NCI-H146 treated with DMSO at 0.1 percent for 48 hours (cell line): ENCODE data around the gene SAMD11.

Experiments used
- DNase-seq: peaks from one replicate; lab custom pipeline; 2025; ENCODE audit not compliant: unreplicated experiment; lab: John Stamatoyannopoulos, UW

SAMD11 gene

GRCh38 chr1:916173-917075 lies 7.3 kb upstream of the SAMD11 start:
- DNase-seq, result no peak

- no peak for DNase-seq
Measured at GRCh38 chr1:917076-917459, 6.7 kb upstream of the SAMD11 start.

DNA sequence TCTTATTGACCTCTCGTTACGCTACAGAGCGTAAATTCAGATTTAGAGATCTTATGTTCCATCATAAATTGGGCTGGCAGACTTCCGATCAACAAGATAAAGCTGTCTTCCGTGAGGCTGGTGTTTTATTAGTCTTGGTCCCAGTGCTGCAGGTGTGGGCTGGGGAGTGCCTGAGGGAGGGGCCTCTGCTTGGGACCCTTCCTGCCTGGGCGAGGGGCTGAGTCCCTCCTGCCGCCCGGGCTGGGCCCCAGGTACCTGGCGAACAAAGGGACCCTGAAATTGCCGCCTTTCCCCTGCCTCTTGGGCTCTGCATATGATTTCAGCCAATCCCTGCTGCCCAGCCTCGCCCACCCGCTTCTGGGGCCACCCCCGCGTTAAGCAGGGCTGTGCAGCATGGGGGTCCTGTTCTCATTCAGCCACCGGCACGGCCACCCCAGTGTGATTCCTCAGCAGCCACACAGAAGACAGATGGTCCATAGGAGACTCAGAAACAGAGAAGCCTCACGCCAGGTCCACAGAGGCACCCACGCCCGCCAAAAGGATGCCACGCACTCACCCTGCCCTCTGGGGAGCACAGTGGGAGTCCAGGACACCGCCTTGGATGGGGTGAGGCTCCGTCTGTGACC lies 6.1 kb upstream of the SAMD11 start:
- no peak for DNase-seq

DNA sequence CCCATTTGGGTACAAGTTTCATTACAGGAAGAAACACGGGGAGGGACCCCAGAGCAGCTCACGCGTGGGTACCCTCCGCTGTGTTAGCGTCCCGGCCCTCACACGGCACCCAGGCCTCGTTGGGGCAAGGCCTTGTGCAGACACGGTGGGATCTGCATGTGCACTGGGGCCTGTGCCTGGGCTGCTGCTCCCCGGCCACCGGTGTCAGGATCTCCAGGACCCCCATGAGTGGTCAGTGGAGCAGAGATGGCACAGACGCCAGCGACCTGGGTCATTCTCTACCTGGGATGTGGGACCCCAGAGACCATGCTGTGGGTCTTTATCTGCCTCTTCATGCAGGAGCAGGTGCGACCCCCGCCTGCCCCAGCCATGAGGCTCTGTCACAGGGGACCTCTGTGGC lies 5.4 kb upstream of the SAMD11 start:
- no peak for DNase-seq

- DNase-seq, result no peak
Measured at GRCh38 chr1:918843-919242, 4.9 kb upstream of the SAMD11 start.

DNA sequence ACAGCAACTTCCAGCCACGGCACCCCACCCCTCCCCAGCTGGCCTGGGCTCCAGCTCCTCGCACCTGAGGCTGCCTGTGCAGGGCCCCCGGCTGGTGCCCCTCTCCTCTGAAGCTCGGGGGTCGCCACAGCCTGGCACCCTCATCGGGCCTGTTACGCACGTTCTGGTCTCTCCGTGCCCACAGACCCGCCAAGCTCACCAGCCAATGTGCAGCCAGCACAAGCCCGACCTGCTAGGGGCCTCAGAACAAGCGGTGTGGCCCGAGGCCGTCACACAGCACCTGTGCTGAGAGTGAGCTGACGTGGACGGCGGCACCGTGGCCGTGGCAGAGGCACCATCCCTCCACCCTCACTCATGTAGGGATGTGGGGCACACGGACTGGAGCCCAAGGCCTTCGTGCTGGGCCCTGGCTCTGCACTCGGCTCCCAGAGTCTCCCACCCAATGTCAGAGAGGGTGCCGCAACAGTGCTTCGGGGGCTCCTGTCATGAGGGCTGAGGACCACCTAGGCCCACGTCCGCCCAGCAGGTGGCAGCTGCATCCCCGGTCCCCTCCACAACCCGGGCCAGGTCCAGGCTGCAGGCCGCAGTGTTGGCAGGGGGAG lies 4.4 kb upstream of the SAMD11 start:
- DNase-seq, result no peak

DNA sequence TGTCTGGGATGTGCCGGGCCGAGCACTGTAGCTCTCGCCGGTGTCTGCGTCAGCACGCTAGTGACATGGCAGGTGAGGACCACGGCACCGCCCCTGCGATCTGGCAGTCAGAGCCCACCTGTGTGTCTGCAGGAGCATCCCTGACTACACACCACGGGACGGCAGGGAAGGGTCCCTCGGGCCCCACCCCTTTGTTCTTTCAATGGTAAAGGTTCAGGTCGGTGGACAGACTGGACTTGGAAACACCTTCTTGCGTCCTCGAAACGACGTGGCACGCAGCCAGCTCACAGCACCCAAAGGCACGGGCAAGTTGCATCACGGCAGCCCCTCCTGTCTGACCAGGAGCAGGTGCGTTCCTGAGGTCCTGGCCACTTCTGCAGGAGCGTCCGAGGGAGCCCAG lies 3.7 kb upstream of the SAMD11 start:
- DNase-seq, result no peak

DNA sequence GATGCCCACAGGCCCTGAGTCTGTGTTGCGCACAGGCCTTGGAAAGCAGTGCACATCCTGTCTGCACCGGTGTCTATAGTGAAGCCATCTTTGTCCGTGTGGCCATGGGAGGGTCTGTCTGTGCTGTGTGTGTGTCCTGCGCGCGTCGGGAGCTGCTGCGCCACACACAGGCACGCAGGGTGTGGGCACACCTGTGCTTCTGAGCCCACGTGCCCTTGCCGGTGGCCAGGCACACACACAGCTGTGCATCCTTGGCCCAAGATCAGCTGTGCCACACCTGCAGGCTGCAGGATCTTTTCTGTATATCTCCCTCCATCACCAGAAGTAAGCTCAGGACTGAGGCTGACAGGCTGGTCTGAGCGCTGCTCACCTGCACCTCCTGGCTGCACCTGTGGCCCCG lies 3.2 kb upstream of the SAMD11 start:
- no peak for DNase-seq

DNA sequence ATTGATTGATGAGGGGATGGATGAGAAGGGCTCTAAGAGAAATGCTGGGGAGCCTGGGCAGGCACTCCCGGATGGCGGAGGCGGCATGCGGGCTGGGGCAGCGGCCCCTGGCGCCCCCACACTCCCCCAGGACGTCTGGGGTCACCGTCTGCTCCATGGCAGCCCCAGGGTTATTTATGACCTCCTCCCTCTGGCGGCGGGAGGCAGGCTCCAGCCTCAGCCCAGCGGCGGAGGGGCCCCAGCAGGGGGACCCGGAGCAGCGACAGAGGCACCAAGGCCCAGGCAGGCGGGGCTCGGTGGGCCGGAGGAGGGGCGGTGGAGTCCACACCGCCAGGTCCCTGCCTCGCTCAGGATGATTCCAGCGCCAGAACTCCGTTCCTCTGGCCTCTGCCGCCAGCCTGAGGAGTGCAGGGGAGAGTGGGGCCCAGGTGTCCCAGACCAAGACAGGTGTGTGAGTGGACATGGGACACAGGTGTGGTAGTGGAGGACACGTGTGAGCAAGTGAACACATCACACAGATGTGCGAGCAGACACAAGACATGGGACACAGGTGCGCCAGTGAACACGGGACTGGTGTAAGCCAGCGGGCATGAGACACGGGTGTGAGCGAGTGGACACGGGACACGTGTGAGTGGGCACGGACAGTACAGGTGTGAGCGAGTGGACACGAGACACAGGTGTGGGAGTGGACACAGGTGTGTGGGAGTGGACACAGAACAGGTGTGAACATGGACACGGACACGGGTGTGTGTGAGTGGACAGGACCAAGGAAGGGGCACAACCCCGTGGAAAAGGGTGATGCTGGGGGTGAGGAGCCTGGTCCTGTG lies 2.5 kb upstream of the SAMD11 start:
- DNase-seq, result peak; percentile 18

GRCh38 chr1:923991-924655 lies 400 bp downstream of the SAMD11 start:
- no peak for DNase-seq

DNA sequence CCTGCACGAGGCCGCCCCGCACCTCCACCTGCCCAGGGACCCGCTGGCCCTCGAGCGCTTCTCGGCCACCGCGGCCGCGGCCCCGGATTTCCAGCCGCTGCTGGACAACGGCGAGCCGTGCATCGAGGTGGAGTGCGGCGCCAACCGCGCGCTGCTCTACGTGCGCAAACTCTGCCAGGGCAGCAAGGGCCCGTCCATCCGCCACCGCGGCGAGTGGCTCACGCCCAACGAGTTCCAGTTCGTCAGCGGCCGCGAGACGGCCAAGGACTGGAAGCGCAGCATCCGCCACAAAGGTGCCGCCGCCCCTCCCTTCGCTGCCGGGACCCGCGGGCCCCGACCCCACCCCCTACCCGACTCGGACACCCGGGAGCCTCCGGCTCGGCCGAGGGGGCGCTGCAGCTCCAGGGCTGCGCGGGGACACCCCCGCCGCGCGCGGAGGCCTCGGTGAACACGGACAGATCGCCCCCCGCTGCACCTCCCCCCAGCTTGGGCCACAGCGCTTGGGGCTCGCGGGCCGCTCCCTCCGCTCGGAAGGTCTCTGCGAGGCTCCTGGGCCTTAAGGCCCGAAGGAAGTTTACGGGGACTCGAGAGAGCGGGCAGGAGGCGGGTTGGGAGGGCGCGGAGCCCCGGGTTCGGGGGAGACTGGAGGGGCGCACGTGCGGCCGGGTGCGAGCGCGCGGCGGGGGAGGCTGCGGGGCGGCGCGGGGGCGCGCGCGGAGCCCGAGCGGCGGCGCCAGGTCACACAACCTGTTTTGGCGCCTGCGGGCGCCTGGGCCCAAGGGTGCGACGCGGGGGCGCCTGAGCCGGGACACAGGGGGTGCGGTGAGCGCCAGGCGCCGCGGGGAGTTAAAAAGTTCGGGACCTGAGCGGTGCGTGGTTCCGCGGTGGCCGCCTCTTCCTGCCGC lies 1.2 kb downstream of the SAMD11 start:
- no peak for DNase-seq

- no peak for DNase-seq
Measured at GRCh38 chr1:925561-926421, 2.1 kb downstream of the SAMD11 start.

GRCh38 chr1:927234-927633 lies 3.5 kb downstream of the SAMD11 start:
- DNase-seq, result no peak

GRCh38 chr1:927748-928147 lies 4.0 kb downstream of the SAMD11 start:
- no peak for DNase-seq

- no peak for DNase-seq
Measured at GRCh38 chr1:928825-929661, 5.3 kb downstream of the SAMD11 start.

DNA sequence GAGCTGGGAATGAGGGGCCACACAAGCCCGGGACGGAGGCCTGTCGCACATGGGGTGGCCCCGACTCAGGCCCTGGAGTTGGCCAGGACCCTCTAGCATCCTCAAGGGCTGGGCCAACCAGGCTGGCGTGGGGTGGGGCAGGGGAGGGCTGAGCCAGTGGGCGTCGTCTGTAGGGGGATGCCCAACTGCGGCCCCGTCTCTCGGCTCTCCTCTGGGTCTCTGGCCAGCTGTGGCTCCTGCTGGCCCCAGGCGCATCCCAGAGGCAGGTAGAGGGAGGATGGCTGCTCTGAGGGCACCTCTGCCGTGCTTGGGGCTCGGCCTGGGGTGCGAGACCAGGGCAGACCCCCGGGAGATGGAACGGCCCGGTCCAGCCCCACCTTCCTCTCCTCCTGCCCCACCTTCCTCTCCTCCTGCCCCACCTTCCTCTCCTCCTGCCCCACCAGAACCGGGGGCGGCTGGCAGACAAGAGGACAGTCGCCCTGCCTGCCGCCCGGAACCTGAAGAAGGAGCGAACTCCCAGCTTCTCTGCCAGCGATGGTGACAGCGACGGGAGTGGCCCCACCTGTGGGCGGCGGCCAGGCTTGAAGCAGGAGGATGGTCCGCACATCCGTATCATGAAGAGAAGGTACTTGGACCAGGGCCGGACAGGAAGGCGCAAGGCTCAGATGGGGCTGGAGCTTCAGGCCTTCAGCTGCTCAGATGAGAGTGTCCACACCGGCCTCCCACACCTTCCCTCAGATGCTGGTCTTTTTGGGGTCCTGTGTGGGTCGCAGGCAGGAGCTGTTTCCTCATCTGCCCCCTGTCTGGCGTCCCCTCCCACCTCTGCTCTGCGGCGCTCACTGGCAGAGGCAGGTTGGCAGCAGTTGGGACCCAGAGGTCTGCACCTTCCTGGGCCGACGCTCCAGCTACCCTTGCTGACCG lies 6.2 kb downstream of the SAMD11 start:
- no peak for DNase-seq

DNA sequence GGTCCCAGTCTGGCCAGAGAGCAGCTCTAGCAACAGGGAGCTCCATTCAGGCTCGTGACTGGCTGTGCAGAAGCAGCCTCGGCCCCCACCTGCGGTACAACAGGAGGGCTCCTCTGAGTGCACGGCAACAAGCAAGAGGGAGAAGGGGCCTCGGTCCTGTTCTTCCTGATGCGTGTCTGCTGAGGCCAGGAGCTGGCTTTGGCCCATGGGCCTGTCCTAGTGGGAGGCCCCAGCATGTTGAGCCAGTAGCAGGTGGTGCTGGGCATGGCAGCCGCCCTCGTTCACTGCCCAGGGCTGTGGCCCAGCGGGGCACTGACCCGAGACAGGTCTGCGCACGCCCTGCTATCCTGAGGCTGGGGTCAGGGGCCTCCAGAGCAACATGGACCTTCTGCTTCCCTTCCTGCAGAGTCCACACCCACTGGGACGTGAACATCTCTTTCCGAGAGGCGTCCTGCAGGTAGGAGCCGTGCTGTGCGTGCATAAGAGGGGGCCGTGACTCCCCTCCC lies 7.0 kb downstream of the SAMD11 start:
- DNase-seq, result peak; percentile 48
